ENCODE data around the gene HRH2. TPM values are rescaled to one million over a fixed set of nuclear protein-coding genes. Genes with fewer than 3 reads are reported as not detected.

HRH2 gene
- total RNA-seq, 2 experiments from 2014 or later: 2.9 to 3.4 TPM

- CTCF ChIA-PET: no interaction called here
Observed at GRCh38 chr5:175745210-175745609, 87.3 kb downstream of the HRH2 start.

GRCh38 chr5:175746851-175747250 lies 89.0 kb downstream of the HRH2 start:
- H3K36me3 Mint-ChIP-seq (ENCODE audit: low read depth): no peaks in the 10 kb centered on the region
- H3K9me3 ChIP-seq (ENCODE audit: control insufficient read depth in 1 of 2, insufficient read depth in 1 of 2, low read length in 2 of 2): peaks cover 0 to 4% of the 10 kb centered on the region in 2 experiments
- no peak overlapping the region for H3K4me3 ChIP-seq (ENCODE audit: low read length)
- H3K4me1 ChIP-seq (ENCODE audit: insufficient read depth, low read length): no peaks in the 10 kb centered on the region
- peaks cover 12 to 16% of the 10 kb centered on the region in 2 experiments for H3K27me3 ChIP-seq (ENCODE audit: control insufficient read depth in 1 of 2, insufficient read depth in 2 of 2, low read length in 2 of 2)
- H3K27ac ChIP-seq (ENCODE audit: low read depth in 1 of 2, low read length in 2 of 2): no peak overlapping the region
- peaks cover 73% of the 10 kb centered on the region for H3K27me3 Mint-ChIP-seq
- H3K36me3 ChIP-seq (ENCODE audit: insufficient read depth, low read length): no peaks in the 10 kb centered on the region
- POLR2A ChIA-PET: no interaction called here
- no peak overlapping the region for H3K4me3 Mint-ChIP-seq
- H3K27ac Mint-ChIP-seq: no peak overlapping the region
- TF ChIP-seq, protein P1, sequence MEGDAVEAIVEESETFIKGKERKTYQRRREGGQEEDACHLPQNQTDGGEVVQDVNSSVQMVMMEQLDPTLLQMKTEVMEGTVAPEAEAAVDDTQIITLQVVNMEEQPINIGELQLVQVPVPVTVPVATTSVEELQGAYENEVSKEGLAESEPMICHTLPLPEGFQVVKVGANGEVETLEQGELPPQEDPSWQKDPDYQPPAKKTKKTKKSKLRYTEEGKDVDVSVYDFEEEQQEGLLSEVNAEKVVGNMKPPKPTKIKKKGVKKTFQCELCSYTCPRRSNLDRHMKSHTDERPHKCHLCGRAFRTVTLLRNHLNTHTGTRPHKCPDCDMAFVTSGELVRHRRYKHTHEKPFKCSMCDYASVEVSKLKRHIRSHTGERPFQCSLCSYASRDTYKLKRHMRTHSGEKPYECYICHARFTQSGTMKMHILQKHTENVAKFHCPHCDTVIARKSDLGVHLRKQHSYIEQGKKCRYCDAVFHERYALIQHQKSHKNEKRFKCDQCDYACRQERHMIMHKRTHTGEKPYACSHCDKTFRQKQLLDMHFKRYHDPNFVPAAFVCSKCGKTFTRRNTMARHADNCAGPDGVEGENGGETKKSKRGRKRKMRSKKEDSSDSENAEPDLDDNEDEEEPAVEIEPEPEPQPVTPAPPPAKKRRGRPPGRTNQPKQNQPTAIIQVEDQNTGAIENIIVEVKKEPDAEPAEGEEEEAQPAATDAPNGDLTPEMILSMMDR (IDR thresholded peaks at IDR 0.05): no peak
- no peak for DNase-seq
- intact Hi-C loops (cut with DNase I, micrococcal nuclease): no loop called here
- CTCF ChIA-PET: no interaction called here
- no peak for ATAC-seq (ENCODE audit: poor library complexity)
- H3K9me3 Mint-ChIP-seq: no peaks in the 10 kb centered on the region
- no peaks in the 10 kb centered on the region for H3K4me1 Mint-ChIP-seq (ENCODE audit: low read depth)

More at GRCh38 chr5:175745210-175745609, 87.3 kb downstream of the HRH2 start:
- no peak overlapping the region for H3K27ac Mint-ChIP-seq
- Histone ChIP-seq H3K27me3 (ENCODE audit: control insufficient read depth in 1 of 2, insufficient read depth in 2 of 2, low read length in 2 of 2) (peaks cover 16 to 20% of the 10 kb centered on the region in 2 experiments), H3K4me3 (ENCODE audit: low read length) (no peak overlapping the region), H3K27ac (ENCODE audit: low read depth in 1 of 2, low read length in 2 of 2) (no peak overlapping the region), H3K36me3 (ENCODE audit: insufficient read depth, low read length) (no peaks in the 10 kb centered on the region), H3K9me3 (ENCODE audit: control insufficient read depth in 1 of 2, insufficient read depth in 1 of 2, low read length in 2 of 2) (peaks cover 0 to 4% of the 10 kb centered on the region in 2 experiments), H3K4me1 (ENCODE audit: insufficient read depth, low read length) (no peaks in the 10 kb centered on the region)
- H3K4me1 Mint-ChIP-seq (ENCODE audit: low read depth): no peaks in the 10 kb centered on the region
- H3K27me3 Mint-ChIP-seq: peaks cover 83% of the 10 kb centered on the region
- H3K4me3 Mint-ChIP-seq: no peak overlapping the region
- TF ChIP-seq, protein P1 (IDR thresholded peaks at IDR 0.05): no peak
- H3K36me3 Mint-ChIP-seq (ENCODE audit: low read depth): no peaks in the 10 kb centered on the region
- intact Hi-C loops (cut with DNase I, micrococcal nuclease): no loop called here
- no peak for DNase-seq
- H3K9me3 Mint-ChIP-seq: no peaks in the 10 kb centered on the region
- no peak for ATAC-seq (ENCODE audit: poor library complexity)
- POLR2A ChIA-PET: no interaction called here

GRCh38 chr5:175747539-175748060 lies 89.7 kb downstream of the HRH2 start:
- no peak for ATAC-seq (ENCODE audit: poor library complexity)
- Mint-ChIP-seq H3K4me1 (ENCODE audit: low read depth) (no peaks in the 10 kb centered on the region), H3K36me3 (ENCODE audit: low read depth) (no peaks in the 10 kb centered on the region), H3K27ac (no peak overlapping the region), H3K27me3 (peaks cover 73% of the 10 kb centered on the region), H3K9me3 (no peaks in the 10 kb centered on the region), H3K4me3 (no peak overlapping the region)
- H3K4me1 ChIP-seq (ENCODE audit: insufficient read depth, low read length): no peaks in the 10 kb centered on the region
- TF ChIP-seq, protein P1 (IDR thresholded peaks at IDR 0.05): no peak
- CTCF ChIA-PET: no interaction called here
- no peaks in the 10 kb centered on the region for H3K36me3 ChIP-seq (ENCODE audit: insufficient read depth, low read length)
- no peak overlapping the region for H3K4me3 ChIP-seq (ENCODE audit: low read length)
- H3K27me3 ChIP-seq (ENCODE audit: control insufficient read depth in 1 of 2, insufficient read depth in 2 of 2, low read length in 2 of 2): peaks cover 6 to 16% of the 10 kb centered on the region in 2 experiments
- no peak for DNase-seq
- intact Hi-C loops (cut with DNase I, micrococcal nuclease): no loop called here
- no peaks in the 10 kb centered on the region for H3K9me3 ChIP-seq (ENCODE audit: control insufficient read depth in 1 of 2, insufficient read depth in 1 of 2, low read length in 2 of 2)
- H3K27ac ChIP-seq (ENCODE audit: low read depth in 1 of 2, low read length in 2 of 2): no peak overlapping the region
- POLR2A ChIA-PET: no interaction called here
